ENCODE results near the gene FKBP9.

The FKBP9 gene

DNA sequence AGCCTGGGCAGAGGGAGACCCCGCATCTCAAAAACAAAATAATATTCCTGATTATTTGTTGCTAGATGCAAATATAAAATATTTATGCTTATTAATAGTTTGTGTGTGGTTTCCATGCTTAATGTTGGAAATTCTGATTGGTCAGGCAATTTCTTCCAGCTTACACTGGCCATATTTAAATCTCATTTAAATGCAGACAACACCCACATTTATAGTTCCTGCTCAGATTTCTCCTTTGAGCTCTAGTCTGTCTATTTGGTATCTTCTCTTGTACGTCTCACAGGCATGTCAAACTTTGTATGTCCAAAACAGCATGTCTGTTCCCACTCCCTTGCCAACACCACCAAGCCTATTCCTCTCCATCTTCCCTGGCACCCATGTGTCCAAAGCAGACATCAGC, 52.5 kb downstream of the FKBP9 start:
- no peak for DNase-seq (ENCODE audit: low spot score)

DNA sequence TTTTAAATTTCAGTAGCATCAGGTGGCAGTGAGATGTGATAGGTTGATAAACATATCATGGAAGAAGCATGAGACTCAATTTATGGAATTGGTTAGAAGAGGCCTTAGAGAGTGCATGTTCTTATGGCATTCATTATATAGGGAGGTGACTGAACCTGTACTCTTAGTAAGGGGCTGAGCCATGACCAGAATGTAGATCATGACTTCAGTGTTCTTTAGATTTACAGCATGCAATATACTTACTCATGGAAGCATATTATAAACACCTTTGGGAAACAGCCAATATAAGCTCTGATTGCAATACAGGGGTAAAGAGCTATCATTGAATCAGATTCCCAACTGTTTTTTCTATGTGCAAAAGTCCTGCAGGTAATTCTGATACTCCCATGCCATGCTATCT, 55.1 kb downstream of the FKBP9 start:
- no peak for DNase-seq (ENCODE audit: low spot score)

DNA sequence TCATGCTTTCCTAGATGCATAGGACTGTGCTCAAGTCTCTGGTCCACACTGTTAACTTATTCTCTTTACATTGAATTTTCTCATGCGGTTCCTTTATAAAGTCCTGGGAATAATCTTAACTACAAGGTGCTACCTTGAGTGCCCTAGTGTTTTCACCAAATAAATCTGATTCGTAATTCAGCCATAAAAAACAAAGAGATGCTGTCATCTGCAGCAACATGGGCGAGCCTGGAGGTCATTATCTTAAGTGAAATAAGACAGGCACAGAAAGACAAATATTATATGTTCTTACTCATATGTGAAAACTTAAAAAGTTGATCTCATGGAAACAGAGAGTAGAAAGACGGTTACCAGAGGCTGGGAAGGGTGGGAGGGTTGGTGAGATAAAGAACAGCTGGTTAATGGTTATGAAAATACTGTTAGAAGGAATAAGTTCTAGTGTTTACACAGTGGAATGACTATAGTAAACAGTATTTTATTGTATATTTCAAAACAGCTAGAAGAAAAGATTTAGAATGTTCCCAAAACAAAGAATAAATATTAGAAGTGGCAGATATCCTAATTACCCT, 67.0 kb downstream of the FKBP9 start:
- DNase-seq (ENCODE audit: low spot score) = no peak

GRCh38 chr7:33035776-33036175, 78.5 kb downstream of the FKBP9 start:
- no peak for DNase-seq (ENCODE audit: low spot score)

GRCh38 chr7:33038639-33039038, 81.4 kb downstream of the FKBP9 start:
- DNase-seq (ENCODE audit: low spot score) = no peak

- DNase-seq (ENCODE audit: low spot score) = peak; percentile 44
Observed at GRCh38 chr7:33039257-33039902, 82.1 kb downstream of the FKBP9 start.

DNA sequence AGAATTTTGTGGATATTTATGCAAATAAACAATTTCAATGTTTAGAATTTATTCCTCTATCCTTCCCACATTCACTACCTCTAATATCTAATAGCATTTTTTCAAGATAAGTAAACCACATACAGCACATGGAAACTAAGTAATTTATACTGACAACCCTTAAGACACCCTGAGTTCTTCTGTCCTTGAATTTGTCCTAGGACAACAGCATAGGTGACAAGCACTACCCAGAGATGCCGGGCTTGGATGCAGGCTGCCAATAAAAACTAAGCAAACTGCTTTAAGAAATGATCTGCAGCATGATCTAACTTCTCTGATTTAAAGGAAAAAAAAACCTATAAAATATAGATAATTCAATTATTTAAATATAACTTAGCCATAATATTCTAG, 82.7 kb downstream of the FKBP9 start:
- DNase-seq (ENCODE audit: low spot score) = no peak

DNA sequence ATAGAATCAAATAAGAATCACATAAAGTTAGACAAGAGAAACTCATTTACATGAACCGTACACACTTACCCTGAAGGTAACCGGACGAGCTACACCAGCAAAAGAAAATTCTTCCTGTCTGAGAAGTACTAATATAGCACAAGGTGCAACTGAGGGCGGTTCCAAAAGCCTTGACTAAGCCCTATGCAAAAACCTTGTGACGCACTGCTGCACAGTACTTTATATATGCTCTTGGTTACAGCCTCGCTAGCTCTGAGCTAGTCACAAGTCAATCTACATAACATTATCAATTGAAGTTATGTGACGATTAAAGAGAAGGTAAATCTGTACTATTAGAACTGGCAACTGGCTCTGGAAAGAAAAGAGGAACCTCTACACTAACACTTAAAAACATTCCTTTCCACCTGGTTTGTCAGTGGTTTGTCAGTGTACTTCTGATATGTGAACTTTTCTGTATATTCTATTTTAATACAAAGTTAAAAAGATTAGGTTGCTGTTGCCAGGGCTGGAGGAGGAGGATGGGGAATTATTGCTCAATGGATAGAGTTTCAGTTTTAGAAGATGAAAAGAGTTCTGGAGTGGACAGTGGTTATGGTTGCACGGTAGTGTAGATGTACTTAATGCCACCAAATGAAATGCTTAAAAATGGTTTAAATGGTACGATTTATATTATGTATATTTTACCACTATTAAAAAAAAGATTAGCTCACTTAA, 83.7 kb downstream of the FKBP9 start:
- peak; percentile 75 for DNase-seq (ENCODE audit: low spot score)

DNA sequence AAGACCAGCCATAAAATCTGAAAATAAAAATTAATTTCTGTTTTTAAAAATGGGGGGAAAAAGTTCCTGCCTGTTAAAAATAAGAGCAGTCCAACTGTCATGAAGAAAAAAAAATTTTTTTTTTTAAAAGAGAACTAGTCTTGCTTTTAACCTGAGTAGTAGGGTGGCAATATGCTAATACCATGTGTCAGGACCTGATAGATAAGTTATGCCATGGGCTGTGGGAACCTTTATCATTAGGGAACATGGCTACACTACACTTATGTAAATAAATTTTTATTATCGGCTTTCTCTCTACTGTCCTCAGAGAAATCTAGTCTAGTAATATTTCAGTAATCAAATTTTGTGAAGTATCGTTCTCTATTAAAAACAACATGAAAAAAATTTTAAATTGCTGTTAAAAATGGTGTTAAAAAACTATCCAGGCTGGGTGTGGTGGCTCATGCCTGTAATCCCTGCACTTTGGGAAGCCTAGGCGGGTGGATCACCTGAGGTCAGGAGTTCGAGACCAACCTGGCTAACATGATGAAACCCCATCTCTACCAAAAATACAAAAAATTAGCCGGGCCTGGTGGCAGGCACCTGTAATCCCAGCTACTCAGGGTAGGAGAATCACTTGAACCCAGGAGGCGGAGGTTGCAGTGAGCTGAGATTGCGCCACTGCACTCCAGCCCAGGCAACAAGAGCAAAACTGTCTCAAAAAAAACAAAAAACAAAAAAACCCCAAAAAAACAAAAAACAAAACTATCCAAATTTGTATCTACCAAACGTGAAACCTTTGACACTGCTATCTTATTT, 84.6 kb downstream of the FKBP9 start:
- DNase-seq (ENCODE audit: low spot score) = no peak

DNA sequence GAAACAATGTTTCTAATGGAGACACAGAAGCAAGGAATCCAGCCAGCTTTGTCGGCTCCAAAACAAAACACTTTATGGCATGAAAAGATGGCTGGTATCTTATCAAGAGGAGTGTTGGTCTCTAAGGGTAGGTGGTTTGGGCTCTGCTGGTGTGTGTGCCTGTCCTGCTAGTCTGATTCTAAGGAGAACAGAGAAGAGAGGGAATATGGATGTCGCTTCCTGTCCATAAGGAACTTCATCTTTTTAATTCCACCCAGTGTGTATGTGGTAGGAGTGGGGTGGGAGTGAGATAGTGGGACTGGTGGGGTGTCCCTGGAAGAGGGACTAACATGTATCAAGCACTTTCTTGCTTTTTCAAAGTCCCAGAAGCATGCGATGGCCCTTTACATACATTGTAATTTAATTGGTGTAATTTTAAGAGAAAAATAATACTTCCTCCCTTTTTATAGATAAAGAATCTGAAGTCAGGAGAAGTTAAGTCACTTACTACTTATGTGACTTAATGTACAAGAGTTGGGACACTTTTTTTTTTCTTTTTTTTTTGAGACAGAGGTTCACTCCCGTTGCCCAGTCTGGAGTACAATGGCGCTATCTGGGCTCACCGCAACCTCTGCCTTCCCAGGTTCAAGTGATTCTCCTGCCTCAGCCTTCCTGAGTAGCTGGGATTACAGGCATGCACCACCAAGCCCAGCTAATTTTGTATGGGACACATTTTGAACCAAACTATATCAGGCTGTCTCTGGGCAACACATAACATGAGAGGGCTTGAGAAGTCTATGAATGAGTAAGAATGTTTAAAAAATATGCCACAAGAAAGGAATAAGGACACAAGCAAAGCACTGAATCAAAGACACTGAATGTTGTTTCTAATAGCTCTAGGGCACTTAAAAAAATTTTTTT, 86.5 kb downstream of the FKBP9 start:
- DNase-seq (ENCODE audit: low spot score) = no peak

- DNase-seq (ENCODE audit: low spot score) = no peak
Observed at GRCh38 chr7:33044401-33044718, 87.1 kb downstream of the FKBP9 start.

- DNase-seq (ENCODE audit: low spot score) = peak; percentile 22
Observed at GRCh38 chr7:33044986-33045385, 87.7 kb downstream of the FKBP9 start.

DNA sequence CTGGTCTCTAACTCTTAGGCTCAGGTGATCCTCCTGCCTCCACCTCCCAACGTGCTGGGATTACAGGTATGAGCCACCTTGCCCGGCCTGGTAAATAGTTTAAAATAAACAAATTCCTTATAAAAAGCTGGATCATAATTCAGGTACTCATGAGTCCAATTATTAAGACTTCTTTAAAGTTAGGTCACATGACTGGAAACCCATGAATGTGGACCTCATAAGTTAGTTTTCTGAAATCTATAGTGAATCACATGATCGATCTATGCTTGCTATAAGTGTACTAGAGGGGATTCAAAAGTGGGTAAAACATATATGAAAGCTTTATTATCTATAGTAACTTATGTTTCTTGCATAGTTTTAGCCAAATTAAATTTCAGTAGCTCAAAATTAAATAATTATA, 91.0 kb downstream of the FKBP9 start:
- DNase-seq (ENCODE audit: low spot score) = no peak

DNA sequence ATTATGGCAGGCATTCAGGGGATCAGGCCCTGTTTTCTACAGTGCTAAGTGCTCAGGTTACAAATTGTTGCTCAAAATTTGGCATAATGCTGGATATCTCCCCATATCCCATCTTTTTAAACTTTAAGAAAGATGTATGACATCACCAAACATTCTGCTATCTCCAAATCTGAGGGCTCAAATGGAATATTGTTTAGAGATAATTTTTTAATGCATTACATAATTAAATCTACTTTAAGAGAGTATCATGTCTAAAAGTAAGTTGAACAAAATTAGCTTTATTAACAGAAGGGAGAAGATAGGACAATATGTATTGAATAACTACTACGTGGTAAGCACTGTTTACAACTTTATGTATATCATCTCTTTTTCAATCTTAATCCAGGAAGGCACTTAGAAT, 91.5 kb downstream of the FKBP9 start:
- no peak for DNase-seq (ENCODE audit: low spot score)

- peak; percentile 31 for DNase-seq (ENCODE audit: low spot score)
Observed at GRCh38 chr7:33050535-33051318, 93.5 kb downstream of the FKBP9 start.

- no peak for DNase-seq (ENCODE audit: low spot score)
Observed at GRCh38 chr7:33053721-33054120, 96.5 kb downstream of the FKBP9 start.

DNA sequence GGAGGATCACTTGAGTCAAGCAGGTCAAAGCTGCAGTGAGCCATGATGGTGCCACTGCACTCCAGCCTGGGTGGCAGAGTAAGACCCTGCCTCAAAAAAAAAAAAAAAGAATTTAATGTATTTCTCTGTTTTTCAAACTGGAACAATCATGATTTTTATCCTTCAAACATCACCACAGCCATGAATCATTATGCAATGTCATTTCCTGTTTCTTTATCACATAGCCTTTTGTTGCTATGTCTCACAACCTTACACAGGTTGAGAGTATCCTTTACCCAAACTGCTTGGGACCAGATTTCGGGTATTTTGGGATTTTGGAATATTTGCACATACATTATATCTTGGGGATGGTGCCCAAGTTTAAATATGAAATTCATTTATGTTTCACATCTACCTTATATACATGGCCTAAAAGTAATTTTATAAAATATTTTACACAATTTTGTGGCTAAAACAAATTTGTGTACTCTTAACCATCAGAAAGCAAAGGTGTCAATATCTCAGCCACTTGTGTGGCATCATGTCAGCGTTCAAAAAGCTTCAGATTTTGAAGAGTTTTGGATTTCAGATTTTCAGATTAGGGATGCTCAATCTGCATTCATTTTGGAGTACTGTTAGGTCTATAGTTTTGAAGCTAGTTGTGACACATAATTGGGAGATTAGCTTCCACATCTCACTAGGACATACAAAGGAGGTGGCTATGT, 97.2 kb downstream of the FKBP9 start:
- DNase-seq (ENCODE audit: low spot score) = no peak

DNA sequence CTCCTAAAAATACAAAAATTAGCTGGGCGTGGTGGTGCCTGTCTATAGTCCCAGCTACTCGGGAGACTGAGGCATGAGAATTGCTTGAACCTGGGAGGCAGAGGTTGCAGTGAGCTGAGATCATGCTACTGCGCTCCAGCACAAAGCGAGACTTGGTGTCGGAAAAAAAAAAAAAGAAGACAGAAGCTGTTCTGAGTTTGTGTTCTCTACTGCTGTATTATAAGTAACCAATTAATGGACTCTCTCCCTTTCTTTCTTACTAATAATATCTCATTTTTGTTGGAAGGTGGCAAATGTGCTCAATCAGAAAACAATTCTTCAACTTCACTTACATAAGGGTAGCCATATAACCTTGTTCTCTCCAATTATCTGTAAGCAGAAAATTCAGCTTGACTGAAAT, 97.9 kb downstream of the FKBP9 start:
- DNase-seq (ENCODE audit: low spot score) = no peak

All from germinal center (tissue), 1 donor.